ENCODE measurements around the gene TMEFF2.

The TMEFF2 gene

DNA sequence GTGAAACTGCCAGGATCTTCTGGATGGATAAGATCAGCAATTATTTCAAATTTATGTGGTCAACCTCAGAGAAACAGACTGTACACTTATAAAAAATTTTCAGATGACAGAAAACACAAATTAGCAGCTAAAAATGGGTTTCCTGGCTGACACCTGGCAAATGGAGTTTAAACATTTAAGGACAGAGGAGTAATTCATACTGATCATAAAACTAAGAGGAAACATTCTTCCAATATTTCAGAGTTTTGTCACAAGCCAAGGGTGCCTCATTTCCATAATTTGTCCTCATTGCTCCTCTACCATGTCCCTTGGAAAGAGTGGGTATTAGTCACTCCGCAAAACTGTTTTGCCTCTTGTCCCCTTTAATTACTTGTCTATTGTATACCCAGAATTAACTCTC, 70.2 kb downstream of the TMEFF2 start:
- H3K27ac ChIP-seq (ENCODE audit: low read depth, low read length), result no peak overlapping the region
- WGBS (ENCODE audit: extremely low coverage, insufficient coverage, low lambda C conversion rate), result no CpG with 5 or more reads among the region's 1 CpG
- no peak overlapping the region for H3K56ac ChIP-seq (ENCODE audit: low read length)
- H2BK5ac ChIP-seq (ENCODE audit: low read length), result no peak overlapping the region
- no peaks in the 10 kb centered on the region for H3K4me1 ChIP-seq (ENCODE audit: control insufficient read depth, low read depth, low read length)
- H3K36me3 ChIP-seq (ENCODE audit: control insufficient read depth, insufficient read depth, low read length), result no peaks in the 10 kb centered on the region
- H3K4me2 ChIP-seq (ENCODE audit: low read length), result no peak overlapping the region
- H4K8ac ChIP-seq (ENCODE audit: low read depth, low read length), result no peak overlapping the region
- H3K79me2 ChIP-seq (ENCODE audit: control insufficient read depth, insufficient read depth, low read length), result no peaks in the 10 kb centered on the region
- H2BK120ac ChIP-seq (ENCODE audit: low read depth, low read length), result no peak overlapping the region
- no peak overlapping the region for H3K4me3 ChIP-seq (ENCODE audit: low read length)
- no peaks in the 10 kb centered on the region for H3K27me3 ChIP-seq (ENCODE audit: insufficient read depth, low read length, poor library complexity)
- no peak for DNase-seq
- no peak overlapping the region for H2AK5ac ChIP-seq (ENCODE audit: low read length)
- no peak overlapping the region for H4K5ac ChIP-seq (ENCODE audit: low read length)
- H3K9ac ChIP-seq (ENCODE audit: low read length), result no peak overlapping the region
- H3K23ac ChIP-seq (ENCODE audit: low read length), result no peak overlapping the region
- H3K4ac ChIP-seq (ENCODE audit: low read depth, low read length), result no peak overlapping the region
- no peak overlapping the region for H2BK15ac ChIP-seq (replicated peaks; ENCODE audit: low read depth)
- no peaks in the 10 kb centered on the region for H3K79me1 ChIP-seq (ENCODE audit: low read length)
- no peak overlapping the region for H3K18ac ChIP-seq (ENCODE audit: low read length)

DNA sequence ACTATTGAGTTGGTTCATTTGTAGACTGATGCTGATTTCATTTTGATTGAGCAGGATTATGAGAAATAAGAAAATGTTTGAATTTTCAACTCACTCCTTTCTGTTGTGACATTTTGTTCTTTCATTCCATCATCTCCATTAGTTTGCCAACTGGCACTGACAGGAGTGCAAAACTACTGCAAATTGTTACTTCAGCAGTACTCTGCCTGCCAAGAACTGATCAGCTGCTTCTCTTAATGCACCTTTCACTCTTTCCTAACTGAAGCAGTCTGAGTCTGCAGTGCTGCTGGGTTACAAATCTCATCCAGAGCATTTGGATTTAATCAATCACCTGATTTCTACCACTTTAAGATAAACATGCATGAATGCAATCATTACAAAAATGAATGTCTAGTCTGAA, 70.9 kb downstream of the TMEFF2 start:
- H3K79me1 ChIP-seq (ENCODE audit: low read length), result no peaks in the 10 kb centered on the region
- H3K4ac ChIP-seq (ENCODE audit: low read depth, low read length), result no peak overlapping the region
- H4K5ac ChIP-seq (ENCODE audit: low read length), result no peak overlapping the region
- H2BK120ac ChIP-seq (ENCODE audit: low read depth, low read length), result no peak overlapping the region
- no peak overlapping the region for H4K8ac ChIP-seq (ENCODE audit: low read depth, low read length)
- H3K56ac ChIP-seq (ENCODE audit: low read length), result no peak overlapping the region
- no peak overlapping the region for H3K23ac ChIP-seq (ENCODE audit: low read length)
- H3K4me2 ChIP-seq (ENCODE audit: low read length), result no peak overlapping the region
- H3K36me3 ChIP-seq (ENCODE audit: control insufficient read depth, insufficient read depth, low read length), result no peaks in the 10 kb centered on the region
- no peak overlapping the region for H2AK5ac ChIP-seq (ENCODE audit: low read length)
- no peak for DNase-seq
- H3K18ac ChIP-seq (ENCODE audit: low read length), result no peak overlapping the region
- H3K4me1 ChIP-seq (ENCODE audit: control insufficient read depth, low read depth, low read length), result no peaks in the 10 kb centered on the region
- H3K9ac ChIP-seq (ENCODE audit: low read length), result no peak overlapping the region
- no peak overlapping the region for H2BK15ac ChIP-seq (replicated peaks; ENCODE audit: low read depth)
- H3K27ac ChIP-seq (ENCODE audit: low read depth, low read length), result no peak overlapping the region
- no peak overlapping the region for H3K4me3 ChIP-seq (ENCODE audit: low read length)
- no peak overlapping the region for H2BK5ac ChIP-seq (ENCODE audit: low read length)
- H3K79me2 ChIP-seq (ENCODE audit: control insufficient read depth, insufficient read depth, low read length), result no peaks in the 10 kb centered on the region
- no peaks in the 10 kb centered on the region for H3K27me3 ChIP-seq (ENCODE audit: insufficient read depth, low read length, poor library complexity)

DNA sequence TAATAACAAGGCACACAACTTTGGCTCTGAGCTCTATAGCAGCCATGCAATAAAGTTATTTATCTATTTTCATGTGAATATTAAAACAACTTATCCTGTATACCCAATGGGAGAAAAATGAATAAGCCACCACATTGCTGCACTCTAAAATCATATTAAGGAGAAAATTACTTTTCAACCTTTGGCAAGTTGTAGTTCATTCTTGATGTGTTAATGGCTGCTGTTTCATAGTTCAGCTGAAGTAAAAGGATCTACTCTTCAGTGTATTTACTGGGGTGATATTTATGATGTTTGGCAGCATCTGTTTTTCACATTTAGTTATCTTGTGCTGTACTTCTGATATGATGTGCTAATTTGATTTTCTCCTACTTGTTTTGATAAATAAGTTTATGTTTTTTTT, 71.8 kb downstream of the TMEFF2 start:
- Histone ChIP-seq H3K56ac (ENCODE audit: low read length) (no peak overlapping the region), H3K79me1 (ENCODE audit: low read length) (no peaks in the 10 kb centered on the region), H2BK120ac (ENCODE audit: low read depth, low read length) (no peak overlapping the region), H3K4me2 (ENCODE audit: low read length) (no peak overlapping the region), H2BK5ac (ENCODE audit: low read length) (no peak overlapping the region), H3K36me3 (ENCODE audit: control insufficient read depth, insufficient read depth, low read length) (no peaks in the 10 kb centered on the region), H2BK15ac (replicated peaks; ENCODE audit: low read depth) (no peak overlapping the region), H2AK5ac (ENCODE audit: low read length) (no peak overlapping the region), H3K4me3 (ENCODE audit: low read length) (no peak overlapping the region), H3K4me1 (ENCODE audit: control insufficient read depth, low read depth, low read length) (no peaks in the 10 kb centered on the region), H3K79me2 (ENCODE audit: control insufficient read depth, insufficient read depth, low read length) (no peaks in the 10 kb centered on the region), H4K5ac (ENCODE audit: low read length) (no peak overlapping the region), H3K4ac (ENCODE audit: low read depth, low read length) (no peak overlapping the region), H3K27me3 (ENCODE audit: insufficient read depth, low read length, poor library complexity) (no peaks in the 10 kb centered on the region), H4K8ac (ENCODE audit: low read depth, low read length) (no peak overlapping the region), H3K23ac (ENCODE audit: low read length) (no peak overlapping the region), H3K27ac (ENCODE audit: low read depth, low read length) (no peak overlapping the region), H3K9ac (ENCODE audit: low read length) (no peak overlapping the region), H3K18ac (ENCODE audit: low read length) (no peak overlapping the region)
- no peak for DNase-seq

DNA sequence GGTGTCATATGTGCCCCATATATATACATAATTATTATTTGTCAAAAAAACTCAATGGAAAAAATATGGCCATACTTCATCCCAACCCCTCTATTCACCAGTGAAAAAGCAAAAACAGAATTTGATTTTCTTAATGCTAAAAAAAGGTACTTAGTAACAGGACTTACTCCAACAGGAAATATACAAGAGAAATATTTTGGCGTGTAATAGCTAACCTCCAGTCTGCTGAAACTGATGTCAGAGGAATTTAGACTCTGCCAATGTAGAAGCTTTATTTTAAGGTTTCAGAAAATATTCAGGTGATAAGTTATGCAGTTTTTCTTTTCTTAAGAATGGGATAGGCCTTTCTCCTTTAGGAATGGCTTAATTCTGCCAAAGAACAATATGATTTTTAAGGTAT, 72.6 kb downstream of the TMEFF2 start:
- Histone ChIP-seq H3K4me3 (ENCODE audit: low read length) (no peak overlapping the region), H2BK5ac (ENCODE audit: low read length) (no peak overlapping the region), H4K8ac (ENCODE audit: low read depth, low read length) (no peak overlapping the region), H3K79me2 (ENCODE audit: control insufficient read depth, insufficient read depth, low read length) (no peaks in the 10 kb centered on the region), H3K79me1 (ENCODE audit: low read length) (no peaks in the 10 kb centered on the region), H2BK15ac (replicated peaks; ENCODE audit: low read depth) (no peak overlapping the region), H2BK120ac (ENCODE audit: low read depth, low read length) (no peak overlapping the region), H3K18ac (ENCODE audit: low read length) (no peak overlapping the region), H3K4me1 (ENCODE audit: control insufficient read depth, low read depth, low read length) (no peaks in the 10 kb centered on the region), H3K27ac (ENCODE audit: low read depth, low read length) (no peak overlapping the region), H3K36me3 (ENCODE audit: control insufficient read depth, insufficient read depth, low read length) (no peaks in the 10 kb centered on the region), H4K5ac (ENCODE audit: low read length) (no peak overlapping the region), H2AK5ac (ENCODE audit: low read length) (no peak overlapping the region), H3K9ac (ENCODE audit: low read length) (no peak overlapping the region), H3K23ac (ENCODE audit: low read length) (no peak overlapping the region), H3K4ac (ENCODE audit: low read depth, low read length) (no peak overlapping the region), H3K27me3 (ENCODE audit: insufficient read depth, low read length, poor library complexity) (no peaks in the 10 kb centered on the region), H3K4me2 (ENCODE audit: low read length) (no peak overlapping the region), H3K56ac (ENCODE audit: low read length) (no peak overlapping the region)
- no CpG with 5 or more reads among the region's 1 CpG for WGBS (ENCODE audit: extremely low coverage, insufficient coverage, low lambda C conversion rate)
- DNase-seq, result no peak

DNA sequence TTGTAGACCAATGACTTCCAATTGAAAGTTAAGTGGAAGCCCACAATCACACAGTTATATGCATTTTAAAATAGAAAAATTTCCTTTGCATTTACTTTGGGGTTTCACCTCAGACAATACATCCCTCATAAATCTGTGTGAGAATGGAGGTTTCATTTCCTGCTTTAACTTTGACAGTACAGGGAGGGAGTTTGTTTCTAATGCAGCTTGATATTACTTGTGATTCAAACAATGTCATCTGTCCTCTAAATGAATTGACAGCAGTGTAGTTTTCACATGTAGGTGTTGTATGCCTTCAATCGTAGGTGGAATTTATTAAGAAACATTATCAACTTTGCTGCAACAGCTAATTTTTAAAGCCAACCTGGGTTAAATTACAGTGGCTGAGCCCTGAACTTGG, 75.2 kb downstream of the TMEFF2 start:
- no peak for DNase-seq
- no peaks in the 10 kb centered on the region for H3K79me2 ChIP-seq (ENCODE audit: control insufficient read depth, insufficient read depth, low read length)
- WGBS (ENCODE audit: extremely low coverage, insufficient coverage, low lambda C conversion rate), result no CpG with 5 or more reads among the region's 1 CpG
- H4K5ac ChIP-seq (ENCODE audit: low read length), result no peak overlapping the region
- H3K4ac ChIP-seq (ENCODE audit: low read depth, low read length), result no peak overlapping the region
- no peak overlapping the region for H2BK15ac ChIP-seq (replicated peaks; ENCODE audit: low read depth)
- H3K18ac ChIP-seq (ENCODE audit: low read length), result no peak overlapping the region
- no peaks in the 10 kb centered on the region for H3K27me3 ChIP-seq (ENCODE audit: insufficient read depth, low read length, poor library complexity)
- no peak overlapping the region for H3K23ac ChIP-seq (ENCODE audit: low read length)
- H2BK5ac ChIP-seq (ENCODE audit: low read length), result no peak overlapping the region
- H3K56ac ChIP-seq (ENCODE audit: low read length), result no peak overlapping the region
- H2AK5ac ChIP-seq (ENCODE audit: low read length), result no peak overlapping the region
- H2BK120ac ChIP-seq (ENCODE audit: low read depth, low read length), result no peak overlapping the region
- no peak overlapping the region for H3K4me2 ChIP-seq (ENCODE audit: low read length)
- H3K9ac ChIP-seq (ENCODE audit: low read length), result no peak overlapping the region
- H3K4me3 ChIP-seq (ENCODE audit: low read length), result no peak overlapping the region
- H3K79me1 ChIP-seq (ENCODE audit: low read length), result no peaks in the 10 kb centered on the region
- H3K4me1 ChIP-seq (ENCODE audit: control insufficient read depth, low read depth, low read length), result no peaks in the 10 kb centered on the region
- H3K27ac ChIP-seq (ENCODE audit: low read depth, low read length), result no peak overlapping the region
- H3K36me3 ChIP-seq (ENCODE audit: control insufficient read depth, insufficient read depth, low read length), result no peaks in the 10 kb centered on the region
- H4K8ac ChIP-seq (ENCODE audit: low read depth, low read length), result no peak overlapping the region

DNA sequence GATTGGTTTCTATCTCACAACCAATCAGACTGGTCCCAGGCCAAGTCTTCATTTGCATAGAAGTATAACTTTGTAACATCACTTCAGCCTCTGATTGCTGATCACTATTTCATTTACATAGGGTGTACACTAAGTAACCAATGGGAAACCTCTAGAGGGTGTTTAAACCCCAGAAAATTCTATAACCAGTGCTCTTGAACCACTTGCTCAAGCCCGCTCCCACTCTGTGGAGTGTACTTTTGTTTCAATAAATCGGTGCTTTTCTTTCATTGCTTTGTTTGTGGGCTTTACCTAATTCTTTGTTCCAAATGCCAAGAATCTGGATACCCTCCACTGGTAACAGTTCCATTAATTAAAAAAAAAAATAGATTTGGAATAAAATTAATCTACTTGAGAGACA, 77.0 kb downstream of the TMEFF2 start:
- H3K23ac ChIP-seq (ENCODE audit: low read length), result no peak overlapping the region
- WGBS (ENCODE audit: extremely low coverage, insufficient coverage, low lambda C conversion rate), result no CpG with 5 or more reads among the region's 2 CpGs

More for the DNA sequence above, 77.0 kb downstream of the TMEFF2 start:
- no peak overlapping the region for H3K4me2 ChIP-seq (ENCODE audit: low read length)
- H2AK5ac ChIP-seq (ENCODE audit: low read length), result no peak overlapping the region
- no peak overlapping the region for H2BK15ac ChIP-seq (replicated peaks; ENCODE audit: low read depth)
- no peak overlapping the region for H2BK120ac ChIP-seq (ENCODE audit: low read depth, low read length)
- no peak overlapping the region for H3K4ac ChIP-seq (ENCODE audit: low read depth, low read length)
- H3K79me1 ChIP-seq (ENCODE audit: low read length), result no peaks in the 10 kb centered on the region
- no peaks in the 10 kb centered on the region for H3K27me3 ChIP-seq (ENCODE audit: insufficient read depth, low read length, poor library complexity)
- no peak overlapping the region for H3K27ac ChIP-seq (ENCODE audit: low read depth, low read length)
- no peak overlapping the region for H3K18ac ChIP-seq (ENCODE audit: low read length)
- no peaks in the 10 kb centered on the region for H3K4me1 ChIP-seq (ENCODE audit: control insufficient read depth, low read depth, low read length)
- no peak overlapping the region for H3K4me3 ChIP-seq (ENCODE audit: low read length)
- H3K9ac ChIP-seq (ENCODE audit: low read length), result no peak overlapping the region
- H4K8ac ChIP-seq (ENCODE audit: low read depth, low read length), result no peak overlapping the region
- H3K36me3 ChIP-seq (ENCODE audit: control insufficient read depth, insufficient read depth, low read length), result no peaks in the 10 kb centered on the region
- H3K79me2 ChIP-seq (ENCODE audit: control insufficient read depth, insufficient read depth, low read length), result no peaks in the 10 kb centered on the region
- no peak overlapping the region for H4K5ac ChIP-seq (ENCODE audit: low read length)
- H2BK5ac ChIP-seq (ENCODE audit: low read length), result no peak overlapping the region
- H3K56ac ChIP-seq (ENCODE audit: low read length), result no peak overlapping the region
- DNase-seq, result no peak

Measured in mesendoderm (in vitro differentiated cells).